CD4-positive, alpha-beta T cell treated with Interleukin-12 subunit alpha and Interleukin-12 subunit beta, for 1 hour (primary cell): ENCODE measurements around the gene SERPINH1.
A peak's percentile ranks its signal among the peaks of the same experiment; 100 is the strongest.

Experiments used
- DNase-seq: peaks from one replicate; pipeline ENCODE4 v3.0.0-alpha.2; 2020

SERPINH1 gene

GRCh38 chr11:75557666-75558494, 4.2 kb upstream of the SERPINH1 start:
- no peak for DNase-seq

DNA sequence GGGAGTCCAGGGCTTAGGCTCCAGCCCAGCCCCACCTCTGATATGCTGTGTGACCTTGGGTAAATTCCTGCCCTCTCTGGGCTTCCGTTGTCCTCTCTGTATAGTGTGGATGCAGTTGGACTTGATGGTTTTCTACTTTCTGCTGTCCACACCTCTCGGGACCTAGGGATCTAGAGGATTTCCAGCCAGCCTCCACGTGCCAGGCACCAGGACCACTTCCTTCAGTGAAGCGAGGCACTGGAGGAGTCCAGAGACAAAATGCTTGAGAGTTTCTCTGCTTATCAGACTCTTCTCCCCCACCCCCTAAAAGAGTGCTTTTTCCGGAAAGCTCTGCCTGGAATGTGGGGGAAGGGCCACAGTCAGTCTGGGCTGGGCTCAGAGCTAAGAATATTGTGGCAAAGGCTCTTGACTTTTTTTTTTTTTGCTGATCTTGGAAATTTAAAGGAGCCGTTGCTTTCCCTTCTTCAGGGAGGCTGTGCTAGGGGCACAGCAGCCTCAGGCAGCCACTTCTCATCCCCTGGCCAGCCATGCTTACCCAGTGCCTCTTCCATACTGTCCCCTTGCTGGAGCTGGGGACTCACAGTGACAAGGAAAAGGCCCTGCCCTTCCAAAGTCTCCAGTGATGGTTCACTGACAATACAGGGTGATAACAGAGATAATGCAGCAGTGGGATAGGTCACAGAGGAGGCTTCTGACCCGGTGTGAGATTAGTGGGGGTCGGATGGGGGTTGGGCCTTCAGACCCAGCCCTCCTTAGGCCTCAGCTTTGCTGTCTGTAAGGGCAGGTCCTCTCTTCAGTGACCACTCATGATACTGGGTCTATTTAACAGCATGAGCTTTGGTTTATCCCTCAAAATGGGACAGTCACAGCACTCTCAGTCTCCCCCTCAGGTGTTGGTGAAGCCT, 2.9 kb upstream of the SERPINH1 start:
- no peak for DNase-seq

GRCh38 chr11:75560644-75561043, 1.4 kb upstream of the SERPINH1 start:
- DNase-seq, result no peak

GRCh38 chr11:75561426-75562047, 516 bp upstream of the SERPINH1 start:
- DNase-seq, result no peak

DNA sequence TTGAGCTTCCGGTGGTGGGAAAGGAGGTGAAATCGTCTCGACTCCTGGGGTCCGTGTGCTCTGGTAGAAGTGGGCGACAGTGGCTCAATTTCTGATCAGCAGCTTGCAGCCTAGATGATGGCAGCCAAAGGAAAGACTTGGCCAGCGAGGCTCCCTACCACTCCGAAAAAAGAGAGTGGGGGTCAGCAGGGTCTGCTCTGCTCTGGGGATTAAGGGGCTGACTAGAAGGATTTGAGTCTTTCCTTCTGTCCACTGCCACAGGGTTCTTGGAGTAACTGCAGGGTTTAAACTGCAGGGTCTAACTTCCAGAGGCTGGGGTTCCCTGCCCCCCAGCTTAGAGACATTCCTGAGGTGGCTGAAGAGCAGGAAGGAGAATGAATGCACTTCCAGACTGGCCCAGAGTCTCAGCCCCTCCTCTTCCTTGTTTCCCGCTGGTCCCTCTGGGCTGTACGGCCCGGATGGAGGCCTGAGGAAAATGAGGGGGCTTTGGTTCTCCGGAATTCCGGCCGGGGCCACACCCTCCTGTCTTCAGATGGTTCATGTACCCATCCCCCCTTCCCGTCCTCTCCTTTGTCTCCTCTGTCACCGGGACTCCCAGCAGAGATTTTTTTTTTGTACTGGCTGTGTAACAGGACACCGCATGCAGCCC, 907 bp downstream of the SERPINH1 start:
- DNase-seq, result no peak

DNA sequence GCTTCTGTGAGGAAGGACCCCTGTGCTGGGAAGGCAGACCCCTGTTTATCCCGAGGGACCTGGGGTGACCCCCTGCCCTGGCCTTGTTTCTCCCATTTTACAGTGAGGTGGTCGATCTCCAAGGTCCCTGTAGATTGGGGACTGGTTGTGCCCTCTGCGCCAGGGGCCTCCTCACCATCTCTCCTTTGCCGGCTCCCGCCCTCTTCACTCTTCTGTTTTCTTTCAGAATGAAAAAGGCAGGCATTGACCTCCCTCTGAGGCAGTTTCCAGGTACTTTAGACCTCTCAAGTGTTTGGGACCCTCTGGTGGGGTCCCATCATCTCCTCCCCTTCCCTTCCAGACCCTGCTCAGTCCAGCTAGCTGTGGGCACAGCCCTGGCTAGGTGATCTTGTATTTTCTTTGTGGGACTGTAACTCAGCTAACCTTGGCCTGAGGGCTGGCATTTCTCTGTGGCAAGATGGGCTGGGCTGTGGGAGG, 1.5 kb downstream of the SERPINH1 start:
- DNase-seq, result no peak

DNA sequence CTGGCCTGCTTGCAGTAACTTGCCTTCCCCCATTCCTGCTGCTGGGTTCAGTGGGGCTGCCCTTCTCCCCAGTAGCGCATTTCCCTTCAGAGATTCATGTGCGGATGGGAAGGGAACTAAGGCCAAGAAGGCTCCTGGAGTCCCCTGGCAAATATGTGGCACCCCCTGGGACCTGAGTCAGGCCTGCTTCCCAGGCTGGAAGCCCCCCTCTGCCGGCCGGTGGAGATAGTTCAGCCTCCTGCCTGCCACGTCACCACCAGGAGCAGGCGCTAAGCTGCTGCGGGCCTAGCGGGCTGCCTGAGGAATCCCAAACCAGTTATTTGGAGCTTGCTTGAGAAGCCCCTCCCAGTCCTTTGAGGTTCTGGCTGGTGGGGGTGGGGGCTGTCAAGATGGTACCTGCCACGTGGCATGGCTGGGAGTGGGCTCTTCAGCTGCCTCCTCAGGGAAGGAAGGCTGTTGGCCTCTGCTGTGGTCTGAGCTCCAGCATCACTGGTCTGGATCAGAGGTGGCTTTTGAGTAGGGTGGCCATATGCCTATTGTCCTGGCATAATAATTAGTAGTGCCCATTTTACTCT, 2.0 kb downstream of the SERPINH1 start:
- no peak for DNase-seq

GRCh38 chr11:75565221-75565814, 3.3 kb downstream of the SERPINH1 start:
- DNase-seq, result no peak

DNA sequence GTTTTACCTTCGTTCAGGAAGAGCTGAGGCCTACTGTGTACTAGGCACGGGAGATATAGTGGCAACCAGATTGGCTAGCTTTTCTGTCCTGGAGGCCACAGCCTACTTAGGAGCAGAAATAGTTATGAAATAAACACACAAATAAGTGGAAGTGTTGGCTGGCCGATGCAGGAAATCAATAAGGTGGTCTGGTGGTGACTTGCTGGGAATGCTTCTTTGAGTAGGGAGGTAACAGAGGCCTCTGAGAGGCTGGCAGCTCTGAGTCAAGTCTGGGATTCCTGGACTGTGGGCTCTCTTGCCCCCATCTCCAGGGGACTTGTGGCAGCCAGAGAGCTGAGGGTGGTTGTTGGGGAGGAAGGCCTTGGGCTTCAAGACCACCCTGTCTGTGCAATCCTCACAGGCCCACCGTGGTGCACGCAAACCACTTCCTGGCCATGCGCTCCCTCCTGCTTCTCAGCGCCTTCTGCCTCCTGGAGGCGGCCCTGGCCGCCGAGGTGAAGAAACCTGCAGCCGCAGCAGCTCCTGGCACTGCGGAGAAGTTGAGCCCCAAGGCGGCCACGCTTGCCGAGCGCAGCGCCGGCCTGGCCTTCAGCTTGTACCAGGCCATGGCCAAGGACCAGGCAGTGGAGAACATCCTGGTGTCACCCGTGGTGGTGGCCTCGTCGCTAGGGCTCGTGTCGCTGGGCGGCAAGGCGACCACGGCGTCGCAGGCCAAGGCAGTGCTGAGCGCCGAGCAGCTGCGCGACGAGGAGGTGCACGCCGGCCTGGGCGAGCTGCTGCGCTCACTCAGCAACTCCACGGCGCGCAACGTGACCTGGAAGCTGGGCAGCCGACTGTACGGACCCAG, 4.1 kb downstream of the SERPINH1 start:
- no peak for DNase-seq

GRCh38 chr11:75566763-75567279, 4.8 kb downstream of the SERPINH1 start:
- DNase-seq, result no peak

- DNase-seq, result no peak
Measured at GRCh38 chr11:75567971-75568370, 5.9 kb downstream of the SERPINH1 start.

DNA sequence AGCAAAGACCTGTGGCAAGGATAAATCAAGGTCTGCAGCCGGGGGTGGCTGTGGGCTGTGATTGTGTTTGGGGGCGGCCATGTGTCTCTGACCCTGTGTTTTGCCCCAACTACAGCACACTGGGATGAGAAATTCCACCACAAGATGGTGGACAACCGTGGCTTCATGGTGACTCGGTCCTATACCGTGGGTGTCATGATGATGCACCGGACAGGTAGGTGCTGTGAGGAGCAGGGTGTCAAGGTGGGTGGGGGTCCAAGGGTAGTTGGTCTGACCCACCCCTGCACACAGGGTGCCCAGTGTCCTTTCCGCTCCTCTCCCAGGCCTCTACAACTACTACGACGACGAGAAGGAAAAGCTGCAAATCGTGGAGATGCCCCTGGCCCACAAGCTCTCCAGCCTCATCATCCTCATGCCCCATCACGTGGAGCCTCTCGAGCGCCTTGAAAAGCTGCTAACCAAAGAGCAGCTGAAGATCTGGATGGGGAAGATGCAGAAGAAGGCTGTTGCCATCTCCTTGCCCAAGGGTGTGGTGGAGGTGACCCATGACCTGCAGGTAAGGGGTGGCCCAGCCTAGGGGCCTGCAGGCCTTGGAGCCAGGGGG, 6.7 kb downstream of the SERPINH1 start:
- no peak for DNase-seq

- no peak for DNase-seq
Measured at GRCh38 chr11:75570559-75571139, 8.6 kb downstream of the SERPINH1 start.

GRCh38 chr11:75571625-75572024, 9.6 kb downstream of the SERPINH1 start:
- no peak for DNase-seq

DNA sequence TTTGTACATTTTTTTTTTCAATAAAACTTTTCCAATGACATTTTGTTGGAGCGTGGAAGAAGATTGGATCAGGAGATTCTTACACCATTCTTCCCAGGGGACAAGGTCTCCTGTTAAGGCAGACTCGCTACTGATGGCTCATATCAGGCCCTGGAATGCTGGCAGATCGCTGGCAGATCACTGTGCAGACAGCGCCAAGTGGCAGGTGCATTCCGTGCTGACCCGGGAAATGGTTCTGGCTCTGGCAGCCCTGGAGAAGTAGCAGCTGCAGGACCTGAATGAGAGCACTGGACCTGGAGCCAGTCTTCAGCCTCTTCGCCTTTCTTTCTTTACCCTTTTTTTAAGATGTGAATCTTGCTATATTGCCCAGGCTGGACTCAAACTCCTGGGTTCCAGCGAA, 10.7 kb downstream of the SERPINH1 start:
- no peak for DNase-seq

- no peak for DNase-seq
Measured at GRCh38 chr11:75574698-75575602, 12.9 kb downstream of the SERPINH1 start.

DNA sequence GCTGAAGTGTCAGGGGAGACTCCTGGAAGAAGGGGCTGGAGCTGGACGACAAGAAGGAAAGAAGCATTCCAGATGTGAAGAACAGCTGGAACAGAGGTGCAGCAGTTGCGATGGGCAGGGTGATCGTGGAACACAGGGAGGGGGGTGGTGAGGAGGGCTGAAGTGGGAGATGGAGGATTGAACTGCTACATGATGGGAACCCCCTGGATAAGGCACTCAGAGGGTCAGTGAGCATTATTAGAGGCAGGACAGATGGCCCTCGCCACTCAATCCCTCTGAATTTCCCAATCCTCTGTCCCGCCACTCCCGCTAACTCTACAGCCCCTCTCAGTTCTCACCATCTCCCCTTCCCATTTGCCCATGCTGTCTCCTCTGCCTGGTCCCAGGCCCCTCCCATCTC, 14.0 kb downstream of the SERPINH1 start:
- DNase-seq, result no peak

GRCh38 chr11:75576499-75576918, 14.5 kb downstream of the SERPINH1 start:
- peak; percentile 26 for DNase-seq

GRCh38 chr11:75577207-75577606, 15.2 kb downstream of the SERPINH1 start:
- DNase-seq, result peak; percentile 56
